Parathyroid adenoma (tissue), 2 donors: ENCODE results near the gene NAV2.

ENCODE experiments used
- H2AFZ ChIP-seq: fragments of 300-600 bp; sonication (generic); one replicate; pipeline ENCODE4 v1.7.0; 2017; ENCODE audit warnings: antibody characterized with exemption, mild to moderate bottlenecking
- H3K27ac ChIP-seq: fragments of 300-600 bp; sonication (generic); one replicate; pipeline ENCODE4 v1.7.0; 2017
- H3K27me3 ChIP-seq: fragments of 300-600 bp; sonication (generic); one replicate; pipeline ENCODE4 v1.7.0; 2017; ENCODE audit warnings: low read length; ENCODE audit not compliant: control insufficient read depth, insufficient read depth
- H3K36me3 ChIP-seq: fragments of 300-600 bp; sonication (generic); one replicate; pipeline ENCODE4 v1.7.0; 2017; ENCODE audit warnings: low read length; ENCODE audit not compliant: control insufficient read depth, insufficient read depth
- H3K4me1 ChIP-seq: fragments of 300-600 bp; sonication (generic); one replicate; pipeline ENCODE4 v1.7.0; 2017; ENCODE audit warnings: control low read depth
- H3K4me2 ChIP-seq: fragments of 300-600 bp; sonication (generic); one replicate; pipeline ENCODE4 v1.7.0; 2017; ENCODE audit warnings: low read length
- H3K4me3 ChIP-seq: fragments of 300-600 bp; sonication (generic); one replicate; pipeline ENCODE4 v1.7.0; 2017; ENCODE audit warnings: low read depth, low read length
- H3K79me2 ChIP-seq: fragments of 300-600 bp; sonication (generic); one replicate; pipeline ENCODE4 v1.7.0; 2017; ENCODE audit warnings: control low read depth
- H3K9ac ChIP-seq: fragments of 300-600 bp; sonication (generic); one replicate; pipeline ENCODE4 v1.7.0; 2017; ENCODE audit warnings: mild to moderate bottlenecking
- H3K9me3 ChIP-seq: fragments of 300-600 bp; sonication (generic); one replicate; pipeline ENCODE4 v1.7.0; 2017; ENCODE audit warnings: low read length; ENCODE audit not compliant: control insufficient read depth
- TF ChIP-seq, protein P1 (sequence below): fragments of 300-600 bp; sonication (generic); IDR thresholded peaks from one replicate; pipeline ENCODE4 v1.7.0; 2017; ENCODE audit warnings: antibody characterized with exemption, mild to moderate bottlenecking
- donor health status: primary hyperparathyroidism.

Gene NAV2

GRCh38 chr11:20084921-20085814 lies 372.5 kb downstream of the NAV2 start:
- H3K79me2 ChIP-seq = no peaks in the 10 kb centered on the region
- H3K9ac ChIP-seq = no peak overlapping the region
- no peaks in the 10 kb centered on the region for H3K27me3 ChIP-seq
- no peak overlapping the region for H2AFZ ChIP-seq
- no peaks in the 10 kb centered on the region for H3K4me1 ChIP-seq
- TF ChIP-seq, protein P1, sequence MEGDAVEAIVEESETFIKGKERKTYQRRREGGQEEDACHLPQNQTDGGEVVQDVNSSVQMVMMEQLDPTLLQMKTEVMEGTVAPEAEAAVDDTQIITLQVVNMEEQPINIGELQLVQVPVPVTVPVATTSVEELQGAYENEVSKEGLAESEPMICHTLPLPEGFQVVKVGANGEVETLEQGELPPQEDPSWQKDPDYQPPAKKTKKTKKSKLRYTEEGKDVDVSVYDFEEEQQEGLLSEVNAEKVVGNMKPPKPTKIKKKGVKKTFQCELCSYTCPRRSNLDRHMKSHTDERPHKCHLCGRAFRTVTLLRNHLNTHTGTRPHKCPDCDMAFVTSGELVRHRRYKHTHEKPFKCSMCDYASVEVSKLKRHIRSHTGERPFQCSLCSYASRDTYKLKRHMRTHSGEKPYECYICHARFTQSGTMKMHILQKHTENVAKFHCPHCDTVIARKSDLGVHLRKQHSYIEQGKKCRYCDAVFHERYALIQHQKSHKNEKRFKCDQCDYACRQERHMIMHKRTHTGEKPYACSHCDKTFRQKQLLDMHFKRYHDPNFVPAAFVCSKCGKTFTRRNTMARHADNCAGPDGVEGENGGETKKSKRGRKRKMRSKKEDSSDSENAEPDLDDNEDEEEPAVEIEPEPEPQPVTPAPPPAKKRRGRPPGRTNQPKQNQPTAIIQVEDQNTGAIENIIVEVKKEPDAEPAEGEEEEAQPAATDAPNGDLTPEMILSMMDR = no peak
- no peak overlapping the region for H3K4me3 ChIP-seq
- no peak overlapping the region for H3K27ac ChIP-seq
- no peaks in the 10 kb centered on the region for H3K36me3 ChIP-seq
- H3K4me2 ChIP-seq = no peak overlapping the region
- no peaks in the 10 kb centered on the region for H3K9me3 ChIP-seq

DNA sequence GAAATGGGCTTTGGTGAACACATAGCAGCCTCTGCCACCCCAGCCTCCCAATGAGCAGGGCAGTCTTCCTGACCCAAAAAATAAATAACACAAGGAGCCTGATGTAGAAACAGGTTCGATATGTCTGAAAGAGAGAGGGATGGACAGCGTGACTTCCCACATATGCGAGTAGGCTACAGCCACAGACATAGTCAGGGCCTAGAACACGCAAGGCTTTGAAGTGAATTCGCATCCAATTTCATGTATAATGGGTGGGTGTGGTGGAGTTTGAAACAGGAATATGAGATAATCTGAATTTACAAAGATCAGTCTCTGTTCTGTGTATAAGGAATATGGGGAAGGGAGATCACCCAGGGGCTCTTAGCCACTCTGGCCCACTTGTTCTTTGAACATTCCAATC lies 373.3 kb downstream of the NAV2 start:
- no peak overlapping the region for H3K4me3 ChIP-seq
- H3K4me2 ChIP-seq = no peak overlapping the region
- TF ChIP-seq, protein P1 = no peak
- H3K9me3 ChIP-seq = no peaks in the 10 kb centered on the region
- no peaks in the 10 kb centered on the region for H3K79me2 ChIP-seq
- no peaks in the 10 kb centered on the region for H3K4me1 ChIP-seq
- H3K36me3 ChIP-seq = no peaks in the 10 kb centered on the region
- H3K9ac ChIP-seq = no peak overlapping the region
- no peak overlapping the region for H3K27ac ChIP-seq
- H2AFZ ChIP-seq = no peak overlapping the region
- no peaks in the 10 kb centered on the region for H3K27me3 ChIP-seq

DNA sequence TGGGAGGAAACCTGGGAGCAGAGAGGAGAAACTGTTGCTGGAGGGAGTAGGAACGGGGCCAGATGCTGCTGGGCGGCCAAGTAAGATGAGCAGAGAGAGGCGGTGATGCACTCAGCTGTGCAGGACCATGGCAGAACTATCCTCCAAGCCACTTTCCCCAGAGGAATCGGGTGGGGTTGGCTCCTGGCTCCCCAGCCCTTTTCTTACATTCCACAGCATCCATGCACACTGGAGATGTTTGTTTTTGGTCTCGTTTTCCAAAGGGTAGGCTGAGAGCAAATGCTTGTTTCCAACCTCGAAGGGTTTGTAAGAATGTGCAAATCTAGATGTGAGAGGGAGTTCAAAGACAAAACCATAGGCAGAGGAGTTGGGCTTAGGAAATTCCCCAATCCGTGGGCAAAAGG lies 374.5 kb downstream of the NAV2 start:
- Histone ChIP-seq H3K36me3 (no peaks in the 10 kb centered on the region), H3K4me2 (no peak overlapping the region), H3K4me3 (no peak overlapping the region), H3K9ac (no peak overlapping the region), H3K4me1 (no peaks in the 10 kb centered on the region), H3K27me3 (no peaks in the 10 kb centered on the region), H2AFZ (no peak overlapping the region), H3K79me2 (no peaks in the 10 kb centered on the region), H3K27ac (no peak overlapping the region), H3K9me3 (no peaks in the 10 kb centered on the region)
- TF ChIP-seq, protein P1 = no peak

DNA sequence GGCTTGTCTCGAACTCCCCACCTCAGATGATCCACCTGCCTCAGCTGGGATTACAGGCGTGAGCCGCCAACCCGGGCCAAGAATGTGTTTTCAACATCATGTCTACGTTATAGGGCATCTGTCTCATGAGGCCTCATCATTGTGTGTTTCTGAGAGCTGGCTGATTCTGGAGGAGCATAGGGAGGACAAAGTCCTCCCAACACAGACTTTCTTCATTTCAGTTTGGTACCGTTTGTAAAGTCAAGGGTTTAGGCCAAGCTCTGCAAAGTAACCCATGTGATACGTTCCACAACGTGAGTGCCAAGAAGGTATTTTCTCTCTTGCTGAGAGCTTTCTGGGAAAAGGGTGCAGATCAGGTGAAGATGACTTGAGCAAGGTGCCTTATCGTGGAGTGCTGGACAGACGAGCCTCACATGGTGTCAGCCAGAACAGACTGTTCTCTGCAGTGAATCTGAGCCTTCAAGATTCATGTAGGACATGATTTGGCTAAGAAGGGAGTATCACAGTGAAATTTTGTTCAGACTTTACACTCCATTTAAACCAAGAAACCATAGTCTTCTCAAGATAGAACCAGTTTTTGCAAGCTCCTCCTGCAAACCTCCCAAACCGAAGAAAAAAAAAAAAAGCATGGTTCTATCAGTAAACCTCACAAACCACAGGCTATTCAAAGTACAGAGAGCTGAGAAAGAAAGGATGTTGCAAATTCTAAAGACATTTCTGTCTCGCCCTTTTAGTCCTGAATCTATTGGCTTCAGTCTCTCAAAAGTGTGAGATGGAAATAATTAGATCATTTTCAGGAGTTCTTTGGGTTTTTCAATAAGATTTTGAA lies 376.0 kb downstream of the NAV2 start:
- no peak overlapping the region for H3K27ac ChIP-seq
- H3K9ac ChIP-seq = no peak overlapping the region

More for the DNA sequence above, 376.0 kb downstream of the NAV2 start:
- H3K27me3 ChIP-seq = no peaks in the 10 kb centered on the region
- TF ChIP-seq, protein P1 = no peak
- no peaks in the 10 kb centered on the region for H3K4me1 ChIP-seq
- no peaks in the 10 kb centered on the region for H3K79me2 ChIP-seq
- H2AFZ ChIP-seq = no peak overlapping the region
- no peaks in the 10 kb centered on the region for H3K36me3 ChIP-seq
- no peaks in the 10 kb centered on the region for H3K9me3 ChIP-seq
- H3K4me2 ChIP-seq = no peak overlapping the region
- no peak overlapping the region for H3K4me3 ChIP-seq
